Omental fat pad (tissue), 4 donors: ENCODE data around the gene SAP30BP. TPM values are rescaled to one million over a fixed set of nuclear protein-coding genes. Genes with fewer than 3 reads are reported as not detected.

ENCODE experiments used
- ATAC-seq: fragments of 150-250 bp; one replicate; pipeline ENCODE4 v1.9.1; 2016; ENCODE audit warnings: mild to moderate bottlenecking, moderate library complexity; ENCODE audit not compliant: low FRiP score
- DNase-seq: peaks from one replicate; pipeline ENCODE4 v3.0.0-alpha.2; 2019; ENCODE audit warnings: low spot score
- total RNA-seq, 4 donors: library from RNA; depleted of rRNA; stranded (reverse); fragments of >200 nt; gene quantifications; one replicate each; pipeline ENCODE4 v1.1.0, GENCODE V29; 2016
- TF ChIP-seq, protein P1 (sequence below), 3 donors: fragments of 450-650 bp; IDR thresholded peaks; one replicate each; pipeline ENCODE4 v1.5.1; 2016 to 2017; ENCODE audit warnings: antibody characterized with exemption in 3 of 3, mild to moderate bottlenecking in 3 of 3, moderate library complexity in 2 of 3

Gene SAP30BP
- total RNA-seq, 4 donors from 2014 or later, result 52.9 to 105 (median 68.8) TPM

DNA sequence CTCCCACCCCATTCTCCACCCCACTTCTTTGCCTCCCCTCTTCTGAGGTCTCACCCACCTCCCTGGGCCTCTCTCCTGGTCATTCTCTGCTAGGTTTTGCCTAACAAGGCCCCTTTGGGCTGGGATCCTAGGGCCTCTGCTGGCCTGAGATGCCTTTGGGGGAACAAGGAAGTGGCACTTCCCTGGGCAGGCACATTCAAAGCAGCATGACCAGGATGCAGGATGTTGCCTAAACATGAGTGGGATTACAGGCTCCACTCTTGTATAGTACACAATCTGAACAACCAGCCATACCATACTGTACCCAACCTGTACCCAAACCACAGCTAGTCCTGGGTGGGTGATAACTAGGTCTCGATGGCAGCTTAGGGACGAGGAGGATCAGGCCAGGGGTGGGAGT is 88.9 kb downstream of the SAP30BP start:
- no peak for DNase-seq
- no peak for ATAC-seq
- TF ChIP-seq, protein P1, sequence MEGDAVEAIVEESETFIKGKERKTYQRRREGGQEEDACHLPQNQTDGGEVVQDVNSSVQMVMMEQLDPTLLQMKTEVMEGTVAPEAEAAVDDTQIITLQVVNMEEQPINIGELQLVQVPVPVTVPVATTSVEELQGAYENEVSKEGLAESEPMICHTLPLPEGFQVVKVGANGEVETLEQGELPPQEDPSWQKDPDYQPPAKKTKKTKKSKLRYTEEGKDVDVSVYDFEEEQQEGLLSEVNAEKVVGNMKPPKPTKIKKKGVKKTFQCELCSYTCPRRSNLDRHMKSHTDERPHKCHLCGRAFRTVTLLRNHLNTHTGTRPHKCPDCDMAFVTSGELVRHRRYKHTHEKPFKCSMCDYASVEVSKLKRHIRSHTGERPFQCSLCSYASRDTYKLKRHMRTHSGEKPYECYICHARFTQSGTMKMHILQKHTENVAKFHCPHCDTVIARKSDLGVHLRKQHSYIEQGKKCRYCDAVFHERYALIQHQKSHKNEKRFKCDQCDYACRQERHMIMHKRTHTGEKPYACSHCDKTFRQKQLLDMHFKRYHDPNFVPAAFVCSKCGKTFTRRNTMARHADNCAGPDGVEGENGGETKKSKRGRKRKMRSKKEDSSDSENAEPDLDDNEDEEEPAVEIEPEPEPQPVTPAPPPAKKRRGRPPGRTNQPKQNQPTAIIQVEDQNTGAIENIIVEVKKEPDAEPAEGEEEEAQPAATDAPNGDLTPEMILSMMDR (IDR thresholded peaks at IDR 0.05), result no peak

DNA sequence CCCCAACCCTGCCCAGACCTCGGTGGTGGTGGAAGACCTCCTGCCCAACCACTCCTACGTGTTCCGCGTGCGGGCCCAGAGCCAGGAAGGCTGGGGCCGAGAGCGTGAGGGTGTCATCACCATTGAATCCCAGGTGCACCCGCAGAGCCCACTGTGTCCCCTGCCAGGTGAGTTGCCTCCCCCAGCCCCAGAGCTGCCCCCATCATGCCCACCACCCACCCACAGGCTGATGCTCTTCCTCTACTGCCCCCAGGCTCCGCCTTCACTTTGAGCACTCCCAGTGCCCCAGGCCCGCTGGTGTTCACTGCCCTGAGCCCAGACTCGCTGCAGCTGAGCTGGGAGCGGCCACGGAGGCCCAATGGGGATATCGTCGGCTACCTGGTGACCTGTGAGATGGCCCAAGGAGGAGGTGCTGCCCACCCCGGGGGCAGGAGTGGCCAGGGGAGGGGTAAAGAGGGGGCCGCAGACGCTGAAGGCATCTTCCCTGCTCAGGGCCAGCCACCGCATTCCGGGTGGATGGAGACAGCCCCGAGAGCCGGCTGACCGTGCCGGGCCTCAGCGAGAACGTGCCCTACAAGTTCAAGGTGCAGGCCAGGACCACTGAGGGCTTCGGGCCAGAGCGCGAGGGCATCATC is 89.4 kb downstream of the SAP30BP start:
- ATAC-seq (no peak), DNase-seq (no peak)
- TF ChIP-seq, protein P1 (IDR thresholded peaks at IDR 0.05), result no peak

DNA sequence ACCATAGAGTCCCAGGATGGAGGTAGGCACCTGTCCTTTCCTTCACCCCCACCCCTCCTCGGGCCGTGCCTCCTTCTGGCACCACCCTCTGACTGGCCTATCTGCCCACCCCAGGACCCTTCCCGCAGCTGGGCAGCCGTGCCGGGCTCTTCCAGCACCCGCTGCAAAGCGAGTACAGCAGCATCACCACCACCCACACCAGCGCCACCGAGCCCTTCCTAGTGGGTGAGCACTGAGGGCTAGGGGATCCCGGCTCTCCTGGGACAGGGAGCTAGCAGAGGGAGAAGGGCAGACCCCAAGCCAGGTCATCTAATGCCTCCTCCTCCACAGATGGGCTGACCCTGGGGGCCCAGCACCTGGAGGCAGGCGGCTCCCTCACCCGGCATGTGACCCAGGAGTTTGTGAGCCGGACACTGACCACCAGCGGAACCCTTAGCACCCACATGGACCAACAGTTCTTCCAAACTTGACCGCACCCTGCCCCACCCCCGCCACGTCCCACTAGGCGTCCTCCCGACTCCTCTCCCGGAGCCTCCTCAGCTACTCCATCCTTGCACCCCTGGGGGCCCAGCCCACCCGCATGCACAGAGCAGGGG is 90.0 kb downstream of the SAP30BP start:
- TF ChIP-seq, protein P1 (IDR thresholded peaks at IDR 0.05), result no peak
- DNase-seq (no peak), ATAC-seq (no peak)

Other genes starting within 250 kb of the SAP30BP start
- gene TMEM94, start 210.7 kb upstream of the SAP30BP start, total RNA-seq, result 10 to 100 TPM; 27.9 to 66.0 (median 46.1) TPM
- gene CASKIN2, start 151.8 kb upstream of the SAP30BP start, total RNA-seq, result 10 to 100 TPM in 3 of 4 donors, 1 to 10 TPM in 1; 6.7 to 61.5 (median 23.9) TPM
- gene TSEN54, start 150.8 kb upstream of the SAP30BP start, total RNA-seq, result 10 to 100 TPM in 3 of 4 donors, 1 to 10 TPM in 1; 9.4 to 33.3 (median 14.9) TPM
- 10 to 100 TPM in 1 of 4 donors, 1 to 10 TPM in 3; 5.4 to 10.4 (median 6.7) TPM for gene LLGL2, start 141.6 kb upstream of the SAP30BP start, total RNA-seq
- 100 to 1,000 TPM in 1 of 4 donors, 10 to 100 TPM in 3; 58.4 to 187 (median 74.3) TPM for gene MYO15B, start 79.5 kb upstream of the SAP30BP start, total RNA-seq
- 1 to 10 TPM in 2 of 4 donors, under 1 TPM in 2; 0.31 to 2.0 (median 1.0) TPM for gene SMIM5, start 33.9 kb upstream of the SAP30BP start, total RNA-seq
- gene RECQL5, start 184 bp upstream of the SAP30BP start, total RNA-seq, result 10 to 100 TPM; 10.9 to 20.6 (median 13.3) TPM
- gene ITGB4, start 54.1 kb downstream of the SAP30BP start, total RNA-seq, result 10 to 100 TPM; 10.7 to 27.0 (median 17.3) TPM
- gene GALK1, start 97.9 kb downstream of the SAP30BP start, total RNA-seq, result 10 to 100 TPM; 15.9 to 51.5 (median 28.5) TPM
- 10 to 100 TPM; 19.4 to 38.9 (median 24.3) TPM for gene UNK, start 117.5 kb downstream of the SAP30BP start, total RNA-seq
- 10 to 100 TPM in 2 of 4 donors, 1 to 10 TPM in 2; 3.2 to 27.1 (median 8.2) TPM for gene UNC13D, start 177.1 kb downstream of the SAP30BP start, total RNA-seq
- 10 to 100 TPM; 43.1 to 72.3 (median 50.2) TPM for gene WBP2, start 188.0 kb downstream of the SAP30BP start, total RNA-seq
- 10 to 100 TPM; 18.5 to 53.8 (median 29.6) TPM for gene TRIM47, start 211.2 kb downstream of the SAP30BP start, total RNA-seq
- 10 to 100 TPM; 10.0 to 37.4 (median 16.2) TPM for gene TRIM65, start 229.6 kb downstream of the SAP30BP start, total RNA-seq
- 10 to 100 TPM; 24.9 to 46.0 (median 35.6) TPM for gene MRPL38, start 237.5 kb downstream of the SAP30BP start, total RNA-seq